Measurements from ENCODE around the gene TYW5.
A peak's percentile ranks its signal among the peaks of the same experiment; 100 is the strongest.
"Not testable (repeated sequence)": the region's sequence is repeated elsewhere in the genome, so short reads cannot be mapped to it uniquely, and the experiment has no call there.

Gene TYW5

GRCh38 chr2:199914372-199914958, 40.8 kb downstream of the TYW5 start:
- no peak for DNase-seq (ENCODE audit: low spot score)

- not testable (repeated sequence) for DNase-seq (ENCODE audit: low spot score)
Measured at GRCh38 chr2:199912553-199913114, 42.7 kb downstream of the TYW5 start.

- peak; percentile 58 for DNase-seq (ENCODE audit: low spot score)
Measured at GRCh38 chr2:199911877-199912161, 43.5 kb downstream of the TYW5 start.

GRCh38 chr2:199911052-199911876, 44.0 kb downstream of the TYW5 start, which contains the start of gene C2orf69:
C2orf69 (plus strand) TSS chr2:199911293; CDS start chr2:199911439, 146 bp downstream.
- DNase-seq (ENCODE audit: low spot score), result peak; percentile 97

- peak; percentile 5 for DNase-seq (ENCODE audit: low spot score)
Measured at GRCh38 chr2:199910338-199911051, 44.8 kb downstream of the TYW5 start.

GRCh38 chr2:199907008-199907714, 48.1 kb downstream of the TYW5 start:
- no peak for DNase-seq (ENCODE audit: low spot score)

GRCh38 chr2:199903111-199903510, 52.2 kb downstream of the TYW5 start:
- DNase-seq (ENCODE audit: low spot score), result no peak

- DNase-seq (ENCODE audit: low spot score), result no peak
Measured at GRCh38 chr2:199902486-199903110, 52.7 kb downstream of the TYW5 start.

GRCh38 chr2:199901942-199902341, 53.3 kb downstream of the TYW5 start:
- no peak for DNase-seq (ENCODE audit: low spot score)

GRCh38 chr2:199896617-199897016, 58.7 kb downstream of the TYW5 start:
- DNase-seq (ENCODE audit: low spot score), result no peak

GRCh38 chr2:199895406-199895805, 59.9 kb downstream of the TYW5 start:
- no peak for DNase-seq (ENCODE audit: low spot score)

- DNase-seq (ENCODE audit: low spot score), result no peak
Measured at GRCh38 chr2:199883474-199884212, 71.6 kb downstream of the TYW5 start.

GRCh38 chr2:199882667-199883066, 72.6 kb downstream of the TYW5 start:
- no peak for DNase-seq (ENCODE audit: low spot score)

Data from RKO (cell line).